SK-N-SH (cell line): ENCODE data around the gene ZFHX3. TPM values are rescaled to one million over a fixed set of nuclear protein-coding genes. Genes with fewer than 3 reads are reported as not detected.

Experiments used
- CTCF ChIA-PET: fragments of 300-600, 350-600 bp; formaldehyde crosslinking; extraction: SDS; loops from one replicate; lab custom pipeline; 2021; lab: Yijun Ruan, JAX
- POLR2A ChIA-PET: fragments of 350-600 bp; sonication (Branson Sonifier 250); formaldehyde crosslinking; extraction: SDS; loops from one replicate; lab custom pipeline; 2020; ENCODE audit warnings: antibody characterized with exemption, inconsistent platforms; lab: Yijun Ruan, JAX
- DNase-seq: peaks from one replicate; pipeline ENCODE4 v3.0.0; 2012
- H2AFZ ChIP-seq: fragments of 200-600 bp; sonication (generic); 2 replicates; pipeline ENCODE4 v1.8.1; 2016; ENCODE audit warnings: antibody characterized with exemption, mild to moderate bottlenecking, low read depth
- H3F3A ChIP-seq: fragments of 200-600 bp; sonication (generic); replicated peaks from 2 replicates; pipeline ENCODE3; 2016; ENCODE audit warnings: antibody characterized with exemption, mild to moderate bottlenecking; ENCODE audit not compliant: insufficient read depth
- H3K27ac ChIP-seq, 2 experiments: fragments of 200-500 bp in 1 of 2; fragments of 200-600 bp in 1 of 2; sonication (Bioruptor generic) in 1 of 2; sonication (generic), shearing (Covaris generic) in 1 of 2; 2 replicates each; pipeline versions ENCODE4 v1.5.1 to v1.6.1; 2014 to 2016; ENCODE audit warnings: low read depth in 2 of 2, inconsistent platforms in 1 of 2, low read length in 1 of 2, mild to moderate bottlenecking in 1 of 2, mixed read lengths in 1 of 2
- H3K27me3 ChIP-seq: fragments of 200-600 bp; sonication (generic), shearing (Covaris generic); 2 replicates; pipeline ENCODE4 v1.6.1; 2016; ENCODE audit warnings: mixed run types; ENCODE audit not compliant: insufficient read depth
- H3K36me3 ChIP-seq, 2 experiments: fragments of 200-500 bp in 1 of 2; fragments of 200-600 bp in 1 of 2; sonication (Bioruptor generic) in 1 of 2; sonication (generic) in 1 of 2; replicated peaks in 1 of 2; 2 replicates each; pipeline versions ENCODE3 to v1.5.1; 2014 to 2016; ENCODE audit warnings: low read length in 1 of 2, mild to moderate bottlenecking in 1 of 2; ENCODE audit not compliant: insufficient read depth in 2 of 2, control insufficient read depth in 1 of 2
- H3K4me1 ChIP-seq, 2 experiments: fragments of 200-500 bp in 1 of 2; fragments of 200-600 bp in 1 of 2; sonication (Bioruptor generic) in 1 of 2; sonication (generic), shearing (Covaris generic) in 1 of 2; 2 replicates each; pipeline versions ENCODE4 v1.5.1 to v1.6.1; 2014 to 2016; ENCODE audit warnings: low read depth in 1 of 2, low read length in 1 of 2, mixed run types in 1 of 2; ENCODE audit not compliant: insufficient read depth in 2 of 2, control insufficient read depth in 1 of 2
- H3K4me2 ChIP-seq: fragments of 200-600 bp; sonication (generic), shearing (Covaris generic); 2 replicates; pipeline ENCODE4 v1.6.1; 2017; ENCODE audit warnings: mixed run types
- H3K4me3 ChIP-seq, 2 experiments: fragments of 200-500 bp in 1 of 2; fragments of 200-600 bp in 1 of 2; sonication (Bioruptor generic) in 1 of 2; sonication (generic), shearing (Covaris generic) in 1 of 2; 2 replicates each; pipeline versions ENCODE4 v1.5.1 to v1.8.1; 2014 to 2016; ENCODE audit warnings: low read depth in 2 of 2, inconsistent platforms in 1 of 2, low read length in 1 of 2, mild to moderate bottlenecking in 1 of 2, mixed read lengths in 1 of 2, moderate library complexity in 1 of 2
- H3K79me2 ChIP-seq: fragments of 200-600 bp; sonication (generic); 2 replicates; pipeline ENCODE4 v1.8.1; 2017; ENCODE audit warnings: mild to moderate bottlenecking; ENCODE audit not compliant: insufficient read depth
- H3K9ac ChIP-seq: fragments of 200-600 bp; sonication (generic); 2 replicates; pipeline ENCODE4 v1.6.1; 2017; ENCODE audit warnings: mixed run types
- H3K9me2 ChIP-seq: fragments of 200-600 bp; sonication (generic); 2 replicates; pipeline ENCODE4 v1.6.1; 2017; ENCODE audit warnings: mixed run types
- H3K9me3 ChIP-seq: fragments of 200-600 bp; sonication (generic); 2 replicates; pipeline ENCODE4 v1.6.1; 2017; ENCODE audit warnings: mixed run types, mild to moderate bottlenecking, moderate library complexity
- H4K20me1 ChIP-seq: fragments of 200-600 bp; sonication (generic); 2 replicates; pipeline ENCODE4 v1.6.1; 2017; ENCODE audit warnings: mild to moderate bottlenecking, mixed run types; ENCODE audit not compliant: insufficient read depth
- CHD2 ChIP-seq: fragments of 150-350 bp; IDR thresholded peaks from 2 replicates; pipeline ENCODE4 v1.6.1; 2018; ENCODE audit warnings: low read length; ENCODE audit not compliant: partially characterized antibody
- FOSL2 ChIP-seq: IDR thresholded peaks from 2 replicates; pipeline ENCODE4 v1.4.0; 2012; ENCODE audit warnings: low read depth, mild to moderate bottlenecking, moderate library complexity, borderline replicate concordance
- GATA2 ChIP-seq: sonication (generic); formaldehyde crosslinking; IDR thresholded peaks from 2 replicates; pipeline ENCODE4 v1.5.0; 2020; ENCODE audit warnings: mild to moderate bottlenecking, missing genetic modification reagents
- IRF3 ChIP-seq: fragments of 150-350 bp; IDR thresholded peaks from 2 replicates; pipeline ENCODE4 v1.6.1; 2016; ENCODE audit warnings: mild to moderate bottlenecking, low read depth, low read length
- NFIC ChIP-seq: IDR thresholded peaks from 2 replicates; pipeline ENCODE4 v1.4.0; 2012; ENCODE audit warnings: borderline replicate concordance
- NRF1 ChIP-seq: IDR thresholded peaks from 2 replicates; pipeline ENCODE4 v1.6.1; 2012; ENCODE audit warnings: low read depth, mild to moderate bottlenecking, low read length
- POLR2AphosphoS5 ChIP-seq: IDR thresholded peaks from 2 replicates; pipeline ENCODE4 v1.6.1; 2012; ENCODE audit warnings: low read depth, low read length
- RCOR1 ChIP-seq: fragments of 150-350 bp; IDR thresholded peaks from 2 replicates; pipeline ENCODE4 v1.6.1; 2017; ENCODE audit warnings: antibody characterized with exemption, low read length
- REST ChIP-seq: IDR thresholded peaks from 2 replicates; pipeline ENCODE4 v1.6.1; 2012; ENCODE audit warnings: mild to moderate bottlenecking, low read depth, low read length, moderate library complexity
- SMC3 ChIP-seq: IDR thresholded peaks from 2 replicates; pipeline ENCODE4 v1.6.1; 2012; ENCODE audit warnings: low read depth, low read length, improper control_type of control experiment
- TAF1 ChIP-seq: IDR thresholded peaks from 2 replicates; pipeline ENCODE4 v1.6.1; 2012; ENCODE audit warnings: low read depth, mild to moderate bottlenecking, low read length, moderate library complexity, borderline replicate concordance
- USF1 ChIP-seq: IDR thresholded peaks from 2 replicates; pipeline ENCODE4 v1.4.0; 2012; ENCODE audit warnings: low read depth, borderline replicate concordance
- USF2 ChIP-seq: fragments of 150-350 bp; IDR thresholded peaks from 2 replicates; pipeline ENCODE4 v1.6.1; 2017; ENCODE audit warnings: antibody characterized with exemption, low read length, low read depth, borderline replicate concordance
- ZBTB33 ChIP-seq: IDR thresholded peaks from 2 replicates; pipeline ENCODE4 v1.4.0; 2012; ENCODE audit warnings: low read depth, borderline replicate concordance
- WGBS: methylation state at CpG from one replicate; pipeline ENCODE4 v1.1.6; 2017; ENCODE audit warnings: low lambda C conversion rate; 5-methylcytosine and 5-hydroxymethylcytosine counted together
- polyA plus RNA-seq, 3 experiments: library from polyadenylated mRNA; depleted of rRNA; stranded (reverse); fragments of >200 nt; gene quantifications; 2 replicates each; pipeline ENCODE4 v1.2.3, GENCODE V29; 2012

ZFHX3 gene
- polyA plus RNA-seq, 1 of the 3 experiments (the other 2 are of a cell fraction), result 2.0 TPM

GRCh38 chr16:72887537-72887936 is 160.4 kb downstream of the ZFHX3 start:
- no peaks in the 10 kb centered on the region for H3F3A ChIP-seq
- no peak overlapping the region for H3K4me3 ChIP-seq
- H4K20me1 ChIP-seq, result peaks cover 3% of the 10 kb centered on the region; the same call in 1 of the 2 replicates
- no peaks in the 10 kb centered on the region for H3K9me3 ChIP-seq
- no peak overlapping the region for H2AFZ ChIP-seq
- peaks cover 5 to 7% of the 10 kb centered on the region in 2 experiments; a peak in 1 of 4 replicates for H3K4me1 ChIP-seq
- no peak for TF ChIP-seq CHD2
- TF ChIP-seq GATA2 (CRISPR knock-in tag), result no peak
- TF ChIP-seq IRF3, result no peak
- TF ChIP-seq NFIC, result no peak
- no peak for TF ChIP-seq USF2
- TF ChIP-seq TAF1, result no peak
- no peak for TF ChIP-seq SMC3
- TF ChIP-seq POLR2AphosphoS5, result no peak
- TF ChIP-seq ZBTB33, result no peak
- no peak for TF ChIP-seq NRF1
- no peak for TF ChIP-seq REST
- TF ChIP-seq RCOR1, result no peak
- no peak for TF ChIP-seq FOSL2
- no peak for TF ChIP-seq USF1
- CTCF ChIA-PET, result interaction anchor here (1.3 kb wide), 1 partner anchor 55 kb away, joined by 3 read pairs; no protein-coding TSS in a partner anchor
- WGBS, result 94% methylated on average over 14 of the region's 14 CpGs
- no peak for DNase-seq
- no peaks in the 10 kb centered on the region for H3K27me3 ChIP-seq
- H3K9me2 ChIP-seq, result no peaks in the 10 kb centered on the region
- H3K79me2 ChIP-seq, result peaks cover 29% of the 10 kb centered on the region
- POLR2A ChIA-PET, result no interaction called here
- no peak overlapping the region for H3K4me2 ChIP-seq
- H3K9ac ChIP-seq, result no peak overlapping the region
- no peak overlapping the region for H3K27ac ChIP-seq
- H3K36me3 ChIP-seq, result peaks cover 40 to 41% of the 10 kb centered on the region in 2 experiments
